LHCN-M2 (cell line): ENCODE data around the gene FZR1. TPM values are rescaled to one million over a fixed set of nuclear protein-coding genes. Genes with fewer than 3 reads are reported as not detected.

Experiments
- total RNA-seq: library from RNA; depleted of rRNA; stranded (reverse); fragments of >200 nt; gene quantifications from 2 replicates; pipeline ENCODE4 v1.2.3, GENCODE V29; 2014; rRNA removed

The FZR1 gene
- total RNA-seq, 1 experiment from 2014 or later, result 56.5 TPM

Other genes with a start within 250 kb of the FZR1 start
- gene NFIC, start 139.7 kb upstream of the FZR1 start, total RNA-seq, result 53.3 and 61.3 TPM in 2 replicates
- gene SMIM24, start 25.8 kb upstream of the FZR1 start, total RNA-seq, result 0.40 TPM in 1 of 2 replicates, not detected in the other
- not detected in 2 replicates for gene SMIM44, start 22.9 kb upstream of the FZR1 start, total RNA-seq
- 25.0 and 26.2 TPM in 2 replicates for gene DOHH, start 5.6 kb upstream of the FZR1 start, total RNA-seq
- not detected in 2 replicates for gene TEKTIP1, start 32.9 kb downstream of the FZR1 start, total RNA-seq
- gene MFSD12, start 51.3 kb downstream of the FZR1 start, total RNA-seq, result 115 and 145 TPM in 2 replicates
- gene HMG20B, start 66.6 kb downstream of the FZR1 start, total RNA-seq, result 127 and 135 TPM in 2 replicates
- gene GIPC3, start 79.2 kb downstream of the FZR1 start, total RNA-seq, result 0.06 and 0.17 TPM in 2 replicates
- gene TBXA2R, start 100.6 kb downstream of the FZR1 start, total RNA-seq, result 0.57 and 0.64 TPM in 2 replicates
- gene CACTIN, start 120.5 kb downstream of the FZR1 start, total RNA-seq, result 32.3 and 35.8 TPM in 2 replicates
- gene PIP5K1C, start 194.2 kb downstream of the FZR1 start, total RNA-seq, result 26.4 and 29.0 TPM in 2 replicates
- not detected in 2 replicates for gene TJP3, start 202.1 kb downstream of the FZR1 start, total RNA-seq